ENCODE data around the gene SUSD1. TPM values are rescaled to one million over a fixed set of nuclear protein-coding genes. Genes with fewer than 3 reads are reported as not detected.

SUSD1 gene
- total RNA-seq, 1 experiment from 2014 or later, result 14.5 TPM

- peak; percentile 44 for DNase-seq
- Histone ChIP-seq H3K27me3 (ENCODE audit: low read length) (no peaks in the 10 kb centered on the region), H3K4me3 (ENCODE audit: low read length) (peak overlapping the region; percentile 30; the same call in 1 of the 2 replicates), H3K79me2 (ENCODE audit: low read length) (no peaks in the 10 kb centered on the region), H3K36me3 (ENCODE audit: insufficient read depth, low read length) (no peaks in the 10 kb centered on the region), H4K20me1 (ENCODE audit: insufficient read depth, low read depth, low read length) (no peaks in the 10 kb centered on the region), H3K27ac (ENCODE audit: low read length) (no peak overlapping the region), H2AFZ (ENCODE audit: low read length) (no peak overlapping the region), H3K4me1 (ENCODE audit: low read length) (peaks cover 23% of the 10 kb centered on the region), H3K4me2 (ENCODE audit: low read depth, low read length, poor library complexity, severe bottlenecking) (peak overlapping the region; percentile 40), H3K9me3 (ENCODE audit: low read length) (no peaks in the 10 kb centered on the region), H3K9ac (ENCODE audit: low read length) (0 out of 2 replicates have a peak overlapping the region, but pooled peaks have one; percentile 28), H3K9me2 (replicated peaks; ENCODE audit: insufficient read depth, low read length) (no peaks in the 10 kb centered on the region)
Observed at GRCh38 chr9:112094948-112095681, 80.0 kb downstream of the SUSD1 start.

GRCh38 chr9:112094241-112094640, 80.9 kb downstream of the SUSD1 start:
- H3K27ac ChIP-seq (ENCODE audit: low read length), result no peak overlapping the region
- H3K79me2 ChIP-seq (ENCODE audit: low read length), result no peaks in the 10 kb centered on the region
- no peak overlapping the region for H3K4me3 ChIP-seq (ENCODE audit: low read length)
- no peak overlapping the region for H3K9ac ChIP-seq (ENCODE audit: low read length)
- no peaks in the 10 kb centered on the region for H4K20me1 ChIP-seq (ENCODE audit: insufficient read depth, low read depth, low read length)
- no peaks in the 10 kb centered on the region for H3K27me3 ChIP-seq (ENCODE audit: low read length)
- H3K9me3 ChIP-seq (ENCODE audit: low read length), result no peaks in the 10 kb centered on the region
- H3K9me2 ChIP-seq (replicated peaks; ENCODE audit: insufficient read depth, low read length), result no peaks in the 10 kb centered on the region
- no peaks in the 10 kb centered on the region for H3K36me3 ChIP-seq (ENCODE audit: insufficient read depth, low read length)
- H3K4me2 ChIP-seq (ENCODE audit: low read depth, low read length, poor library complexity, severe bottlenecking), result no peak overlapping the region
- no peak for DNase-seq
- no peak overlapping the region for H2AFZ ChIP-seq (ENCODE audit: low read length)
- H3K4me1 ChIP-seq (ENCODE audit: low read length), result peaks cover 23% of the 10 kb centered on the region

GRCh38 chr9:112093870-112094216, 81.3 kb downstream of the SUSD1 start:
- H3K36me3 ChIP-seq (ENCODE audit: insufficient read depth, low read length), result no peaks in the 10 kb centered on the region
- no peak for DNase-seq
- H3K9ac ChIP-seq (ENCODE audit: low read length), result no peak overlapping the region
- no peak overlapping the region for H3K4me2 ChIP-seq (ENCODE audit: low read depth, low read length, poor library complexity, severe bottlenecking)
- H2AFZ ChIP-seq (ENCODE audit: low read length), result no peak overlapping the region
- no peaks in the 10 kb centered on the region for H3K9me2 ChIP-seq (replicated peaks; ENCODE audit: insufficient read depth, low read length)
- H3K79me2 ChIP-seq (ENCODE audit: low read length), result no peaks in the 10 kb centered on the region
- peaks cover 23% of the 10 kb centered on the region for H3K4me1 ChIP-seq (ENCODE audit: low read length)
- no peaks in the 10 kb centered on the region for H3K9me3 ChIP-seq (ENCODE audit: low read length)
- H3K27ac ChIP-seq (ENCODE audit: low read length), result no peak overlapping the region
- H4K20me1 ChIP-seq (ENCODE audit: insufficient read depth, low read depth, low read length), result no peaks in the 10 kb centered on the region
- H3K4me3 ChIP-seq (ENCODE audit: low read length), result no peak overlapping the region
- no peaks in the 10 kb centered on the region for H3K27me3 ChIP-seq (ENCODE audit: low read length)

- no peaks in the 10 kb centered on the region for H3K9me2 ChIP-seq (replicated peaks; ENCODE audit: insufficient read depth, low read length)
- peaks cover 22% of the 10 kb centered on the region for H3K4me1 ChIP-seq (ENCODE audit: low read length)
- no peak overlapping the region for H3K27ac ChIP-seq (ENCODE audit: low read length)
- H3K79me2 ChIP-seq (ENCODE audit: low read length), result no peaks in the 10 kb centered on the region
- H3K4me3 ChIP-seq (ENCODE audit: low read length), result no peak overlapping the region
- no peak for DNase-seq
- no peak overlapping the region for H2AFZ ChIP-seq (ENCODE audit: low read length)
- no peak overlapping the region for H3K9ac ChIP-seq (ENCODE audit: low read length)
- no peak overlapping the region for H3K4me2 ChIP-seq (ENCODE audit: low read depth, low read length, poor library complexity, severe bottlenecking)
- no peaks in the 10 kb centered on the region for H4K20me1 ChIP-seq (ENCODE audit: insufficient read depth, low read depth, low read length)
- H3K9me3 ChIP-seq (ENCODE audit: low read length), result no peaks in the 10 kb centered on the region
- H3K36me3 ChIP-seq (ENCODE audit: insufficient read depth, low read length), result no peaks in the 10 kb centered on the region
- H3K27me3 ChIP-seq (ENCODE audit: low read length), result no peaks in the 10 kb centered on the region
Observed at GRCh38 chr9:112093147-112093869, 81.8 kb downstream of the SUSD1 start.

GRCh38 chr9:112091810-112092209, 83.3 kb downstream of the SUSD1 start:
- H4K20me1 ChIP-seq (ENCODE audit: insufficient read depth, low read depth, low read length), result no peaks in the 10 kb centered on the region
- no peak for DNase-seq
- H3K9ac ChIP-seq (ENCODE audit: low read length), result no peak overlapping the region

GRCh38 chr9:112087506-112087905, 87.6 kb downstream of the SUSD1 start:
- H3K36me3 ChIP-seq (ENCODE audit: insufficient read depth, low read length), result no peaks in the 10 kb centered on the region

More at GRCh38 chr9:112091810-112092209, 83.3 kb downstream of the SUSD1 start:
- Histone ChIP-seq H3K27me3 (ENCODE audit: low read length) (no peaks in the 10 kb centered on the region), H2AFZ (ENCODE audit: low read length) (no peak overlapping the region), H3K4me3 (ENCODE audit: low read length) (no peak overlapping the region), H3K36me3 (ENCODE audit: insufficient read depth, low read length) (no peaks in the 10 kb centered on the region), H3K9me3 (ENCODE audit: low read length) (no peaks in the 10 kb centered on the region), H3K27ac (ENCODE audit: low read length) (no peak overlapping the region), H3K4me2 (ENCODE audit: low read depth, low read length, poor library complexity, severe bottlenecking) (no peak overlapping the region), H3K79me2 (ENCODE audit: low read length) (no peaks in the 10 kb centered on the region), H3K4me1 (ENCODE audit: low read length) (peaks cover 14% of the 10 kb centered on the region), H3K9me2 (replicated peaks; ENCODE audit: insufficient read depth, low read length) (no peaks in the 10 kb centered on the region)

GRCh38 chr9:112086627-112087026, 88.5 kb downstream of the SUSD1 start:
- peak; percentile 59 for DNase-seq
- H3K27me3 ChIP-seq (ENCODE audit: low read length), result no peaks in the 10 kb centered on the region
- no peak overlapping the region for H3K4me3 ChIP-seq (ENCODE audit: low read length)
- H3K9ac ChIP-seq (ENCODE audit: low read length), result no peak overlapping the region
- no peaks in the 10 kb centered on the region for H3K9me3 ChIP-seq (ENCODE audit: low read length)
- no peaks in the 10 kb centered on the region for H4K20me1 ChIP-seq (ENCODE audit: insufficient read depth, low read depth, low read length)
- no peaks in the 10 kb centered on the region for H3K36me3 ChIP-seq (ENCODE audit: insufficient read depth, low read length)
- H3K4me1 ChIP-seq (ENCODE audit: low read length), result no peaks in the 10 kb centered on the region
- H3K27ac ChIP-seq (ENCODE audit: low read length), result no peak overlapping the region
- H2AFZ ChIP-seq (ENCODE audit: low read length), result no peak overlapping the region
- H3K9me2 ChIP-seq (replicated peaks; ENCODE audit: insufficient read depth, low read length), result no peaks in the 10 kb centered on the region
- H3K4me2 ChIP-seq (ENCODE audit: low read depth, low read length, poor library complexity, severe bottlenecking), result no peak overlapping the region
- H3K79me2 ChIP-seq (ENCODE audit: low read length), result no peaks in the 10 kb centered on the region

More at GRCh38 chr9:112087506-112087905, 87.6 kb downstream of the SUSD1 start:
- Histone ChIP-seq H3K9me2 (replicated peaks; ENCODE audit: insufficient read depth, low read length) (no peaks in the 10 kb centered on the region), H3K27ac (ENCODE audit: low read length) (no peak overlapping the region), H4K20me1 (ENCODE audit: insufficient read depth, low read depth, low read length) (no peaks in the 10 kb centered on the region), H3K27me3 (ENCODE audit: low read length) (no peaks in the 10 kb centered on the region), H2AFZ (ENCODE audit: low read length) (no peak overlapping the region), H3K79me2 (ENCODE audit: low read length) (no peaks in the 10 kb centered on the region), H3K9me3 (ENCODE audit: low read length) (no peaks in the 10 kb centered on the region), H3K4me3 (ENCODE audit: low read length) (no peak overlapping the region), H3K4me2 (ENCODE audit: low read depth, low read length, poor library complexity, severe bottlenecking) (no peak overlapping the region), H3K4me1 (ENCODE audit: low read length) (no peaks in the 10 kb centered on the region), H3K9ac (ENCODE audit: low read length) (no peak overlapping the region)
- DNase-seq, result no peak

- no peaks in the 10 kb centered on the region for H3K27me3 ChIP-seq (ENCODE audit: low read length)
- no peak for DNase-seq
- no peak overlapping the region for H3K4me2 ChIP-seq (ENCODE audit: low read depth, low read length, poor library complexity, severe bottlenecking)
- no peaks in the 10 kb centered on the region for H4K20me1 ChIP-seq (ENCODE audit: insufficient read depth, low read depth, low read length)
- no peaks in the 10 kb centered on the region for H3K4me1 ChIP-seq (ENCODE audit: low read length)
- no peaks in the 10 kb centered on the region for H3K36me3 ChIP-seq (ENCODE audit: insufficient read depth, low read length)
- no peaks in the 10 kb centered on the region for H3K9me3 ChIP-seq (ENCODE audit: low read length)
- no peak overlapping the region for H3K27ac ChIP-seq (ENCODE audit: low read length)
- no peak overlapping the region for H3K4me3 ChIP-seq (ENCODE audit: low read length)
- no peaks in the 10 kb centered on the region for H3K79me2 ChIP-seq (ENCODE audit: low read length)
- no peak overlapping the region for H3K9ac ChIP-seq (ENCODE audit: low read length)
- H3K9me2 ChIP-seq (replicated peaks; ENCODE audit: insufficient read depth, low read length), result no peaks in the 10 kb centered on the region
- H2AFZ ChIP-seq (ENCODE audit: low read length), result no peak overlapping the region
Observed at GRCh38 chr9:112084907-112085306, 90.2 kb downstream of the SUSD1 start.

Measured in Karpas-422 (cell line).